Measurements from ENCODE around the gene ACSS3.
A peak's percentile ranks its signal among the peaks of the same experiment; 100 is the strongest.

Gene ACSS3

DNA sequence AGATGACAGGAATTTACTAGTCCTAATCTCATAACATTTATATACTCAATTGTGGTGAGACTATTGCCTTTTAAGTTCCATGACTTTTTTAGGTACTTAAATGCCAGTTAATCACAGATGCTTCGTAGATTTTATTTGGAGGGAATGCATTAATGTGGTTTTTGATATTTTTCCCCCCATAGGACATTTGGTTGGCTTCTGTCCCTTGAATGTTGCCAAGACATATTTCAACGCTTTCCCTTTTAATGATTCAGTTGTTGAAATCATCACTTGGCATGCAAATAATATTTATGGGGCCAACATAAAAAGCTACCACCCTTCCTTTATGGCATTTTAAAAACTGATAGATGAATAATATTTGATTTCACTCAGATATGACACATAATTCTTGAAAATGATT is 172.1 kb downstream of the ACSS3 start:
- TF ChIP-seq, protein P1, sequence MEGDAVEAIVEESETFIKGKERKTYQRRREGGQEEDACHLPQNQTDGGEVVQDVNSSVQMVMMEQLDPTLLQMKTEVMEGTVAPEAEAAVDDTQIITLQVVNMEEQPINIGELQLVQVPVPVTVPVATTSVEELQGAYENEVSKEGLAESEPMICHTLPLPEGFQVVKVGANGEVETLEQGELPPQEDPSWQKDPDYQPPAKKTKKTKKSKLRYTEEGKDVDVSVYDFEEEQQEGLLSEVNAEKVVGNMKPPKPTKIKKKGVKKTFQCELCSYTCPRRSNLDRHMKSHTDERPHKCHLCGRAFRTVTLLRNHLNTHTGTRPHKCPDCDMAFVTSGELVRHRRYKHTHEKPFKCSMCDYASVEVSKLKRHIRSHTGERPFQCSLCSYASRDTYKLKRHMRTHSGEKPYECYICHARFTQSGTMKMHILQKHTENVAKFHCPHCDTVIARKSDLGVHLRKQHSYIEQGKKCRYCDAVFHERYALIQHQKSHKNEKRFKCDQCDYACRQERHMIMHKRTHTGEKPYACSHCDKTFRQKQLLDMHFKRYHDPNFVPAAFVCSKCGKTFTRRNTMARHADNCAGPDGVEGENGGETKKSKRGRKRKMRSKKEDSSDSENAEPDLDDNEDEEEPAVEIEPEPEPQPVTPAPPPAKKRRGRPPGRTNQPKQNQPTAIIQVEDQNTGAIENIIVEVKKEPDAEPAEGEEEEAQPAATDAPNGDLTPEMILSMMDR (conservative IDR thresholded peaks at IDR 0.05; ENCODE audit: low read depth, low read length), result no peak
- Histone ChIP-seq H3K36me3 (ENCODE audit: insufficient read depth) (no peaks in the 10 kb centered on the region), H3K4me2 (no peak overlapping the region), H3K27ac (no peak overlapping the region), H2AFZ (ENCODE audit: low read depth) (no peak overlapping the region), H3K4me3 (IDR thresholded peaks at IDR 0.05; ENCODE audit: insufficient read depth, low read depth, low read length) (no peak overlapping the region), H3K4me1 (ENCODE audit: low read depth, poor library complexity, severe bottlenecking) (peaks cover 8% of the 10 kb centered on the region), H3K9ac (no peak overlapping the region), H3K79me2 (ENCODE audit: insufficient read depth, low read depth) (no peaks in the 10 kb centered on the region), H4K20me1 (ENCODE audit: insufficient read depth) (no peaks in the 10 kb centered on the region), H3K27me3 (ENCODE audit: insufficient read depth, low read depth) (no peaks in the 10 kb centered on the region)

DNA sequence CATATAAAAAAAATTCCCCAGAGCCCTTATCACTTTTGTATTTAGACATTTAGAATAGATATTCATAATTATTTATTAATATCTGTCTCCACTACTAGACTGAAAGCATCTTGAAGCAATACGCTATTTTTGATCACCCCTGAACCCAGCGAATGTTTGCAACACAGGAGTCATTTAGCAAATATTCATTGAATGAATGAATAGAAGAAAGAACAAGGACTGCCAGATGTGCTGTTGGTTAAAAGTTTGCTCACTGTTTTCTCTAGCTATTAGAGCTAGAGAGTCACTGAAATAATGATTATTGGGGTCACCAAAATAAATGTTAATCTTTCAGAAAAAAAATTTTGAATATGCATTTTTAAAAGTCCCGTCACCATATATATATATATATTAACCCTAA is 174.3 kb downstream of the ACSS3 start:
- Histone ChIP-seq H3K79me2 (ENCODE audit: insufficient read depth, low read depth) (no peaks in the 10 kb centered on the region), H3K36me3 (ENCODE audit: insufficient read depth) (no peaks in the 10 kb centered on the region), H3K4me2 (no peak overlapping the region), H3K9ac (no peak overlapping the region), H3K4me3 (IDR thresholded peaks at IDR 0.05; ENCODE audit: insufficient read depth, low read depth, low read length) (no peak overlapping the region), H2AFZ (ENCODE audit: low read depth) (no peak overlapping the region), H4K20me1 (ENCODE audit: insufficient read depth) (no peaks in the 10 kb centered on the region), H3K4me1 (ENCODE audit: low read depth, poor library complexity, severe bottlenecking) (peaks cover 29% of the 10 kb centered on the region), H3K27ac (no peak overlapping the region), H3K27me3 (ENCODE audit: insufficient read depth, low read depth) (no peaks in the 10 kb centered on the region)
- TF ChIP-seq, protein P1 (conservative IDR thresholded peaks at IDR 0.05; ENCODE audit: low read depth, low read length), result no peak

DNA sequence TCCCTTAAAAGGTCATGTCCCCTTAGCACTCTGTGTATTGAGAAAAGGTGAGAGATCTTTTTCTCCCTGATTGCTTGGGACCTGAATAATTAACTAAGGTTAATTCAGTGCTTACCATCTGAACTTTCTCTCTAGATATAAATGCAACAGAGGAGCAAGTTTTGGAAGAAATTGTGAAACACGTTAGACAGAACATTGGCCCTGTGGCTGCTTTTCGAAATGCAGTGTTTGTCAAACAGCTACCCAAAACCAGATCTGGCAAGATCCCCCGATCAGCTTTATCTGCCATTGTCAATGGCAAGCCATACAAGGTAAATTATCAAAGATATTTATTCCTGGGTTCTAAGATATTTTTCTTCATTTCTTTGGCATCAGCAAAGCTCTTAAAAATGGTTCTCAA is 175.5 kb downstream of the ACSS3 start:
- H3K9ac ChIP-seq, result no peak overlapping the region
- no peak overlapping the region for H3K4me3 ChIP-seq (IDR thresholded peaks at IDR 0.05; ENCODE audit: insufficient read depth, low read depth, low read length)
- TF ChIP-seq, protein P1 (conservative IDR thresholded peaks at IDR 0.05; ENCODE audit: low read depth, low read length), result no peak
- no peaks in the 10 kb centered on the region for H3K79me2 ChIP-seq (ENCODE audit: insufficient read depth, low read depth)
- H3K4me2 ChIP-seq, result no peak overlapping the region
- no peak overlapping the region for H3K27ac ChIP-seq
- no peaks in the 10 kb centered on the region for H3K27me3 ChIP-seq (ENCODE audit: insufficient read depth, low read depth)
- H4K20me1 ChIP-seq (ENCODE audit: insufficient read depth), result no peaks in the 10 kb centered on the region
- H2AFZ ChIP-seq (ENCODE audit: low read depth), result no peak overlapping the region
- peaks cover 40% of the 10 kb centered on the region for H3K4me1 ChIP-seq (ENCODE audit: low read depth, poor library complexity, severe bottlenecking)
- no peaks in the 10 kb centered on the region for H3K36me3 ChIP-seq (ENCODE audit: insufficient read depth)

DNA sequence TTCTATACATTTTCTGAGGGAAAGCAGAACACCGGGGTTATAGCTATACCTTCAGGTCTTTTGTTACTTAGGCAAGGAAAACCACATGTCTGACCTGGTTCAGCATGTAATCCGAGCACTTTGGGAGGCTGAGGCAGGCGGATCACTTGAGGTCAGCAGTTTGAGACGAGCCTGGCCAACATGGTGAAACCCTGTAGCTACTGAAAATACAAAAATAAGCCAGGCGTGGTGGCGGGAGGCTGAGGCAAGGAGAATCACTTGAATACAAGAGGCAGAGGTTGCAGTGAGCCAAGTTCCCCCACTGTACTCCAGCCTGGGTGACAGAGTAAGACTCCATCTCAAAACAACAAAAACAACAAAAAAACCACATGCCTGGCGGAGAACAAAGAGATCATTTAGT is 177.6 kb downstream of the ACSS3 start:
- Histone ChIP-seq H3K27me3 (ENCODE audit: insufficient read depth, low read depth) (no peaks in the 10 kb centered on the region), H4K20me1 (ENCODE audit: insufficient read depth) (no peaks in the 10 kb centered on the region), H3K4me2 (peak overlapping the region; percentile 28), H3K4me1 (ENCODE audit: low read depth, poor library complexity, severe bottlenecking) (peaks cover 42% of the 10 kb centered on the region), H3K4me3 (IDR thresholded peaks at IDR 0.05; ENCODE audit: insufficient read depth, low read depth, low read length) (no peak overlapping the region), H3K36me3 (ENCODE audit: insufficient read depth) (no peaks in the 10 kb centered on the region), H3K27ac (peak overlapping the region; percentile 56), H3K79me2 (ENCODE audit: insufficient read depth, low read depth) (no peaks in the 10 kb centered on the region), H3K9ac (peak overlapping the region; percentile 4; the same call in 1 of the 2 replicates), H2AFZ (ENCODE audit: low read depth) (peak overlapping the region; percentile 42)
- TF ChIP-seq, protein P1 (conservative IDR thresholded peaks at IDR 0.05; ENCODE audit: low read depth, low read length), result no peak
